Measurements from ENCODE around the gene KISS1.

KISS1 gene

GRCh38 chr1:204172404-204173029, 23.8 kb downstream of the KISS1 start:
- DNase-seq (ENCODE audit: low read depth): no peak
- TF ChIP-seq, protein P1, sequence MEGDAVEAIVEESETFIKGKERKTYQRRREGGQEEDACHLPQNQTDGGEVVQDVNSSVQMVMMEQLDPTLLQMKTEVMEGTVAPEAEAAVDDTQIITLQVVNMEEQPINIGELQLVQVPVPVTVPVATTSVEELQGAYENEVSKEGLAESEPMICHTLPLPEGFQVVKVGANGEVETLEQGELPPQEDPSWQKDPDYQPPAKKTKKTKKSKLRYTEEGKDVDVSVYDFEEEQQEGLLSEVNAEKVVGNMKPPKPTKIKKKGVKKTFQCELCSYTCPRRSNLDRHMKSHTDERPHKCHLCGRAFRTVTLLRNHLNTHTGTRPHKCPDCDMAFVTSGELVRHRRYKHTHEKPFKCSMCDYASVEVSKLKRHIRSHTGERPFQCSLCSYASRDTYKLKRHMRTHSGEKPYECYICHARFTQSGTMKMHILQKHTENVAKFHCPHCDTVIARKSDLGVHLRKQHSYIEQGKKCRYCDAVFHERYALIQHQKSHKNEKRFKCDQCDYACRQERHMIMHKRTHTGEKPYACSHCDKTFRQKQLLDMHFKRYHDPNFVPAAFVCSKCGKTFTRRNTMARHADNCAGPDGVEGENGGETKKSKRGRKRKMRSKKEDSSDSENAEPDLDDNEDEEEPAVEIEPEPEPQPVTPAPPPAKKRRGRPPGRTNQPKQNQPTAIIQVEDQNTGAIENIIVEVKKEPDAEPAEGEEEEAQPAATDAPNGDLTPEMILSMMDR (IDR thresholded peaks at IDR 0.05; ENCODE audit: insufficient read depth, low read depth, low read length, missing control alignments): no peak
- no peak overlapping the region for H3K4me3 ChIP-seq (ENCODE audit: low read depth, low read length)

DNA sequence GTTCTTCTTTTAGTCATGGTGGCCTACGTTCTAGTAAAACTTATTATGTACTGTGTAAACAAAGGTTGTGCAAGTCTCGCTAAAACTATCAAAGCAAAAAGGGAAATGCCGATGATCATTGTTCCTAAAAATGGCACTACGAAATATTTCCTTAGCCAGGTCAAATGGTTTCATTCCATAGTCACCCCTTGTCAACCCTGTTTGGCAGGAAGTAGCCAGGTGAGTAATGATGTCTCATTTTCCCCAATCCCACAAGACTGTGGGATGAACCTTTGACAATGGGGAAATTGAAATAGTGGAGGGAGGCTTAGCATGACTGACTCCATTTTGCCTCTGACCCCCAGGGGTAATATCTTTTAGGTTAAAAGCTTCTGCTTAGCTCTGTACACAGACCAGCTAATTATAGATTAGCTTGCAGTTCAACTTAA, 24.5 kb downstream of the KISS1 start:
- no peak for DNase-seq (ENCODE audit: low read depth)
- H3K4me3 ChIP-seq (ENCODE audit: low read depth, low read length): no peak overlapping the region
- TF ChIP-seq, protein P1 (IDR thresholded peaks at IDR 0.05; ENCODE audit: insufficient read depth, low read depth, low read length, missing control alignments): no peak

- no peak for DNase-seq (ENCODE audit: low read depth)
- TF ChIP-seq, protein P1 (IDR thresholded peaks at IDR 0.05; ENCODE audit: insufficient read depth, low read depth, low read length, missing control alignments): no peak
- no peak overlapping the region for H3K4me3 ChIP-seq (ENCODE audit: low read depth, low read length)
Measured at GRCh38 chr1:204170494-204171155, 25.7 kb downstream of the KISS1 start.

GRCh38 chr1:204169858-204170257, 26.4 kb downstream of the KISS1 start:
- H3K4me3 ChIP-seq (ENCODE audit: low read depth, low read length): no peak overlapping the region
- no peak for DNase-seq (ENCODE audit: low read depth)
- TF ChIP-seq, protein P1 (IDR thresholded peaks at IDR 0.05; ENCODE audit: insufficient read depth, low read depth, low read length, missing control alignments): no peak

DNA sequence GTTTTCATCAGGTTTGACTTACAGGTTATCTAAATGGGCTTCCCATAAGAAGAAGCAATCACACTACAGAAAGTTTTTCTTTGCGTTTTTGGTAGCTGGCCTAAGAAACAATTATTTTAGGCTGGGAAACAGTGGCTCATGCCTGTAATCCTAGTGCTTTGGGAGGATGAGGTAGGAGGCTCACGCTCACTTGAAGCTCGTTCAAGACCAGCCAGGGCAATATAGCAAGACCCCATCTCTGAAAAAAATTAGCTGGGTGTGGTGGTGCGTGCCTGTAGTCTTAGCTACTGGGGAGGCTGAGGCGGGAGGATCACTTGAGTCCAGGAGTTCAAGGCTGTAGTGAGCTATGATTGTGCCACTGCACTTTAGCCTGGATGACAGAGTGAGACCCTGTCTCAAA, 28.6 kb downstream of the KISS1 start:
- no peak overlapping the region for H3K4me3 ChIP-seq (ENCODE audit: low read depth, low read length)
- TF ChIP-seq, protein P1 (IDR thresholded peaks at IDR 0.05; ENCODE audit: insufficient read depth, low read depth, low read length, missing control alignments): no peak
- DNase-seq (ENCODE audit: low read depth): no peak

DNA sequence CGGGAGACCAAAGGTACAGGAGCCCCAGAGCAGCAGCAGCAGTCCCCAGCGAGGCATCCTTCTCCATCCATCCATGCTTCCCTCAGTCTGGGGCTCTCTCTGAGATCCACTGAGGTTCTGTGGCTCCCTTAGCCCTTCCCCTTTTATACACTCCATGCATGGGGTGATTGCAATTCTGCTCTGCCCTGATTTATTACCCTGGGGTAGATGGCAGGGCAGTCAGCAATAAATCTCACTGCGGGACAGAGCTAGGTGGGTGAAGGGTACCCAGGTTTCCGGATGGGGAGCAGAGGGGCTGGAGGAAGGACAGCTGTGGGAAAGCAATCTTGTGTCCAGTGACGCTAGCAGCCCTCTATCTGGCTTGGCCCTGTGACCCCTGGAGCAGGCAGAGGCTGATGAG, 30.1 kb downstream of the KISS1 start, which contains the start of gene REN:
REN (minus strand) TSS at position 119 of the 400 bp plus-strand sequence; CDS start at position 75, 44 bp downstream.
- no peak for DNase-seq (ENCODE audit: low read depth)
- TF ChIP-seq, protein P1 (IDR thresholded peaks at IDR 0.05; ENCODE audit: insufficient read depth, low read depth, low read length, missing control alignments): no peak

More for the DNA sequence above, 30.1 kb downstream of the KISS1 start, which contains the start of gene REN:
- H3K4me3 ChIP-seq (ENCODE audit: low read depth, low read length): no peak within 1 kb of the TSS

All from GM12865 (cell line).